Gastroesophageal sphincter (tissue), 4 donors: Measurements from ENCODE around the gene ST6GALNAC3. TPM values are rescaled to one million over a fixed set of nuclear protein-coding genes. Genes with fewer than 3 reads are reported as not detected.

Experiments used
- ATAC-seq: fragments of 150-250 bp; one replicate; pipeline ENCODE4 v1.9.1; 2016; ENCODE audit warnings: mild to moderate bottlenecking, moderate library complexity
- H3K27ac ChIP-seq, 4 donors: fragments of 200-600 bp; sonication (generic) in 3 of 4; 1 replicate in 3 of 4; 2 replicates in 1 of 4; pipeline ENCODE4 v1.5.1; 2016 to 2019
- H3K27me3 ChIP-seq: fragments of 200-600 bp; sonication (generic); one replicate; pipeline ENCODE4 v1.5.1; 2019
- H3K36me3 ChIP-seq, 2 donors: fragments of 200-600 bp; sonication (generic); one replicate each; pipeline ENCODE4 v1.5.1; 2019; ENCODE audit warnings: control low read depth in 1 of 2
- H3K4me1 ChIP-seq, 3 donors: fragments of 200-600 bp; sonication (generic); 1 replicate in 2 of 3; 2 replicates in 1 of 3; pipeline ENCODE4 v1.5.1; 2016 to 2019; ENCODE audit warnings: control low read depth in 2 of 3
- H3K4me3 ChIP-seq, 2 donors: fragments of 200-600 bp; sonication (generic); one replicate each; pipeline ENCODE4 v1.5.1; 2019; ENCODE audit warnings: mild to moderate bottlenecking in 1 of 2, moderate library complexity in 1 of 2
- H3K9me3 ChIP-seq, 3 donors: fragments of 200-600 bp; sonication (generic); one replicate each; pipeline ENCODE4 v1.5.1; 2017 to 2019; ENCODE audit warnings: control low read depth in 2 of 3
- CTCF ChIP-seq, 4 experiments: fragments of 200-600 bp in 2 of 4; fragments of 450-650 bp in 2 of 4; sonication (generic) in 1 of 4; IDR thresholded peaks; one replicate each; pipeline ENCODE4 v1.5.1; 2017 to 2019; ENCODE audit warnings: antibody characterized with exemption in 4 of 4, mild to moderate bottlenecking in 2 of 4, moderate library complexity in 2 of 4
- EP300 ChIP-seq: sonication (generic); formaldehyde crosslinking; IDR thresholded peaks from one replicate; pipeline ENCODE4 v1.6.1; 2017; ENCODE audit warnings: antibody characterized with exemption, mild to moderate bottlenecking
- POLR2A ChIP-seq, 2 donors: fragments of 450-650 bp; IDR thresholded peaks; one replicate each; pipeline ENCODE4 v1.6.1; 2017; ENCODE audit warnings: antibody characterized with exemption in 2 of 2, mild to moderate bottlenecking in 2 of 2, moderate library complexity in 1 of 2
- POLR2AphosphoS5 ChIP-seq: sonication (generic); formaldehyde crosslinking; IDR thresholded peaks from one replicate; pipeline ENCODE4 v1.6.1; 2017; ENCODE audit warnings: antibody characterized with exemption
- WGBS, 2 donors: methylation state at CpG; one replicate each; pipeline ENCODE4 v1.1.5; 2018; ENCODE audit warnings: low coverage in 1 of 2; 5-methylcytosine and 5-hydroxymethylcytosine counted together
- total RNA-seq, 4 donors: library from RNA; depleted of rRNA; stranded (reverse); fragments of >200 nt; gene quantifications; one replicate each; pipeline ENCODE4 v1.1.0, GENCODE V29; 2016

The ST6GALNAC3 gene
- total RNA-seq, 4 donors from 2014 or later, result 2.8 to 10.6 (median 3.3) TPM

DNA sequence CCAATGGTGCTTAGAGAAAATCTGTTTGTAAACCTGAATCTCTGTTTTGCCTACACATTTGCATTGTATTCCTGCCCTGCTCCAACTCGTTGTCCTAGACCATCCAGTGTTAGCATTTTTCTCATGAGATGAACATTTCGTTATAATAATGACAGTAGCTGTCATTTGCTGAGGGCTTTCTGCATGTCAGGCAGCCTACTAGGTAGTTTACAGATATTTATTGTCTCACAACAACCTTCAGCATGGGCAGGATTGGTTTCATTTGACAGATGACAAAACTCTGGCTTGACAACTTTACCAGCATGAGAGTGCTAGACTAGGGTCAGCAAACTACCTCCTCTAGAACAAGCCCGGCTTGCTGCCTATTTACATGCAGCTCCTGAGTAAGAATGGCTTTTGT, 10.1 kb downstream of the ST6GALNAC3 start:
- no peak overlapping the region for H3K27ac ChIP-seq
- 50 to 86% methylated on average over 2 to 3 of the region's 3 CpGs for WGBS, 2 donors
- peaks cover 0 to 22% (median 0%) of the 10 kb centered on the region in 3 donors for H3K4me1 ChIP-seq
- no peaks in the 10 kb centered on the region for H3K9me3 ChIP-seq
- no peak overlapping the region for H3K4me3 ChIP-seq
- ATAC-seq, result no peak
- H3K27me3 ChIP-seq, result no peaks in the 10 kb centered on the region
- no peaks in the 10 kb centered on the region for H3K36me3 ChIP-seq
- TF ChIP-seq EP300 (no peak), POLR2AphosphoS5 (no peak), CTCF (IDR thresholded peaks at IDR 0.05) (no peak), POLR2A (IDR thresholded peaks at IDR 0.05) (no peak)

DNA sequence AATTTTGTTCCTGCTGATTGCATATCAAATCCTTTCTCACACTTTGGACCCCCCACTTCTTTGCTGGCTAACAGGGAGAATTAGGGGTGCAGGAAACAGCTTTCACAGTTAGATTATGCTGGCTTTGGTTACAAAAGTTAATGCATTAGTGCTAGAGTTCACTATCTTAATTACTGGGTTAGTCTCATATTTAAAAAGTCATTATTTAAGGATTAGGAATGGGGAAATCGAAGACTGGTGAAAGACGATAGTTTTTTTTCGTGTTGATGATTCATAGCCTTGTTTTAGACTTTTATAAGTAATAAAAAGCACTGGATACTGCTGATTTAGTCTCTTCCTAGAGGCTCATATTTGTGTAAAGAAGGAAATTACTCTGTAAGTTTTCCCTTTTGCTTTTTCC, 11.6 kb downstream of the ST6GALNAC3 start:
- Histone ChIP-seq H3K27ac (no peak overlapping the region), H3K9me3 (no peaks in the 10 kb centered on the region), H3K4me3 (no peak overlapping the region), H3K4me1 (peaks cover 0 to 12% (median 0%) of the 10 kb centered on the region in 3 donors), H3K27me3 (no peaks in the 10 kb centered on the region), H3K36me3 (no peaks in the 10 kb centered on the region)
- TF ChIP-seq EP300 (no peak), POLR2A (IDR thresholded peaks at IDR 0.05) (no peak)
- WGBS, 2 donors, result 43 to 82% methylated on average over 3 of the region's 3 CpGs
- no peak for ATAC-seq

- TF ChIP-seq POLR2AphosphoS5, result no peak
- no peak for TF ChIP-seq POLR2A (IDR thresholded peaks at IDR 0.05)
- TF ChIP-seq CTCF (IDR thresholded peaks at IDR 0.05), result no peak
- no peak for TF ChIP-seq EP300
- 77 to 79% methylated on average over 2 of the region's 2 CpGs for WGBS, 2 donors
- Histone ChIP-seq H3K4me3 (no peak overlapping the region), H3K4me1 (peaks cover 0 to 12% (median 0%) of the 10 kb centered on the region in 3 donors), H3K27ac (no peak overlapping the region), H3K36me3 (no peaks in the 10 kb centered on the region), H3K9me3 (no peaks in the 10 kb centered on the region), H3K27me3 (no peaks in the 10 kb centered on the region)
- no peak for ATAC-seq
Measured at GRCh38 chr1:76086597-76086996, 12.1 kb downstream of the ST6GALNAC3 start.

GRCh38 chr1:76090283-76091203, 16.0 kb downstream of the ST6GALNAC3 start:
- Histone ChIP-seq H3K4me3 (no peak overlapping the region), H3K9me3 (no peaks in the 10 kb centered on the region), H3K27me3 (no peaks in the 10 kb centered on the region), H3K4me1 (peaks cover 0 to 16% (median 0%) of the 10 kb centered on the region in 3 donors), H3K36me3 (no peaks in the 10 kb centered on the region), H3K27ac (no peak overlapping the region)
- ATAC-seq, result no peak
- TF ChIP-seq CTCF (IDR thresholded peaks at IDR 0.05) (no peak), POLR2AphosphoS5 (no peak), POLR2A (IDR thresholded peaks at IDR 0.05) (no peak), EP300 (no peak)
- 73 to 88% methylated on average over 5 to 7 of the region's 7 CpGs for WGBS, 2 donors

DNA sequence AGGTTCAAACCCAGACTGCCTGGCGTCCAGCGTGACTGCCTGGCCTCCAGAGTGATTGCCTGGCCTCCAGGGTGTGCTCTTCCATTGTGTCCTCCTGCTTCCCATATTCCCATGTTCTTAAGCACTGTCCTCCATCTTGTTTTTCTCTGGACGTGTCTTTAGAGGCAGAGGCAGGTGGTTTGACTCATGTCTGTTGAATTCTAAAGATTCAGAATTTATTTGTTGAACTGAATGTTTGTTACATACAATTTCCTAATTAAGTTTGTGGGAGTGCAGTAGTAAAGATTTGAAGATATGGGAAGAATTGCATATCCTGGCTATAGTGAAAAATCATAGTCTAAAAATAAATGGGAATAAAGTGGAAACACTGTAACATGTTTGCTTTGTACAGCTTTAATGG, 18.3 kb downstream of the ST6GALNAC3 start:
- no peak for ATAC-seq
- no peak overlapping the region for H3K4me3 ChIP-seq
- peaks cover 0 to 13% (median 0%) of the 10 kb centered on the region in 3 donors for H3K4me1 ChIP-seq
- H3K9me3 ChIP-seq, result no peaks in the 10 kb centered on the region
- H3K27ac ChIP-seq, result no peak overlapping the region
- no peak for TF ChIP-seq EP300
- TF ChIP-seq POLR2AphosphoS5, result no peak
- no peak for TF ChIP-seq CTCF (IDR thresholded peaks at IDR 0.05)
- no peak for TF ChIP-seq POLR2A (IDR thresholded peaks at IDR 0.05)
- 89% methylated on average over 3 of the region's 3 CpGs; no CpG with 5 or more reads in 1 of the 2 donors for WGBS, 2 donors
- H3K27me3 ChIP-seq, result no peaks in the 10 kb centered on the region
- no peaks in the 10 kb centered on the region for H3K36me3 ChIP-seq
